Measurements from ENCODE around the gene ATP5IF1. TPM values are rescaled to one million over a fixed set of nuclear protein-coding genes. Genes with fewer than 3 reads are reported as not detected.

ATP5IF1 gene
- total RNA-seq, 1 experiment from 2014 or later = 169 TPM

DNA sequence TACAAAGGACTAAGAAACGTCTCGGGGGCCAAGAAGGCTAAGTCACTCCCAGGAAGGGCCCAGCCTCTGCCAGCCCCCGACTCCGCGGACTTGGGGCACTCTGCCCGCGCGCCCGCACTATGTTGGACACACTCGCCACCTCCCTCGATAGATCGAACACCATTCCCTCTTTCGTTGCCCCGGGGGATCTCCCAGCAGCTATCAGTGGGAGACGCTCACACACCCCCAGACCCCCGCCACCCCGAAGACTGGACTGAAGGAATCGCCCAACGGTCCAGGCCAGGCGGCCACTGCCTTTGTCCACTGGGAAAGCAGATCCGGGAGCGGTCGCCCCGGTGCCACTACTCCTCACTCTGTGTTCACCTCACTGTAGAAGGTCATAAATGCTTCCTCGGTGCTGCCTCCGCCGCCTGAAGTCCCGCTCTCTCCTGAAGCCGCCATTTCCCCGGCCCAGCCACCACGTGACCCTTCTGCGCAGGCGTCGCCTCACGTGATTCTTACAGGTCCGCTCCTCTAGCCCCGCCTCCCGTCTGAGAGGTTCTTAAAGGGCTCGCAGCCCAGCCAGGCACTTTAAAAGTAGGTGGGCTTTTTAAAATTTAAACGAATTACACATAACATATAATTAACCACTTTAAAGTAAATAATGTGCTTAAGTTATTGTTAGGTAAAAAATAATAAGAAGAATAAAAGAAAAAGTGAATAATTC lies 3.2 kb upstream of the ATP5IF1 start, which contains the start of gene DNAJC8 (continued):
- peak; percentile 84 for TF ChIP-seq POLR2AphosphoS5 (IDR thresholded peaks at IDR 0.05; ENCODE audit: low read depth, low read length)
- TF ChIP-seq, protein P1, sequence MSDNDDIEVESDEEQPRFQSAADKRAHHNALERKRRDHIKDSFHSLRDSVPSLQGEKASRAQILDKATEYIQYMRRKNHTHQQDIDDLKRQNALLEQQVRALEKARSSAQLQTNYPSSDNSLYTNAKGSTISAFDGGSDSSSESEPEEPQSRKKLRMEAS (IDR thresholded peaks at IDR 0.05) = peak; percentile 94
- no peak for TF ChIP-seq CEBPB (IDR thresholded peaks at IDR 0.05; ENCODE audit: low read depth)

DNA sequence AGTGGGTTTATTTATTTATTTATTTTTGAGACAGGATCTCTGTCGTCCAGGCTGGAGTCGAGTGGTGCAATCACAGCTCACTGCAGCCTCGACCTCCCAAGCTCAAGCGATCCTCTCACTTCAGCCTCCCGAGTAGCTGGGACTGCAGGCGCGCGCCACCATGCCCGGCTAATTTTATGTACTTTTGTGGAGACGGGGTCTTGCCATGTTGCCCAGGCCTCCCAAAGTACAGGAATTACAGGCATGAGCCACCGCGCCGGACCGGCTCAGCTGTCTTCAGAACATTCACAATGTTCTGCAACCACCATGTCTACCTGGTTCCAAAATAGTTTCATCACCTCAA lies 2.7 kb upstream of the ATP5IF1 start:
- H3K36me3 ChIP-seq (ENCODE audit: control insufficient read depth in 1 of 2, insufficient read depth in 2 of 2, low read length in 2 of 2) = peaks cover 12 to 20% of the 10 kb centered on the region in 2 experiments; a peak in 3 of 4 replicates
- H3K4me1 ChIP-seq (ENCODE audit: control insufficient read depth in 1 of 2, insufficient read depth in 2 of 2, low read length in 2 of 2) = peaks cover 12 to 31% of the 10 kb centered on the region in 2 experiments
- ATAC-seq (no peak; the same call in 1 of the 2 replicates), DNase-seq (ENCODE audit: low read depth, low spot score) (no peak)
- ChIA-PET POLR2A (interaction anchor here (6.4 kb wide), 1 partner anchor 15 kb away, joined by 61 read pairs; no protein-coding TSS in a partner anchor), RAD21 (ENCODE audit: low non-redundant PET in 1 of 2, low total read pairs in 2 of 2, uncharacterized antibody in 2 of 2, unreplicated experiment in 2 of 2) (no interaction called here), CTCF (interaction anchor here (3.5 kb wide), 1 partner anchor 15 kb away, joined by 42 read pairs; no protein-coding TSS in a partner anchor)
- peak overlapping the region; percentile 13; the same call in 1 of the 2 replicates for H3K9ac ChIP-seq (ENCODE audit: low read length)
- no TSS peak for BruUV-seq (replicated peaks)
- H3K9me3 ChIP-seq (ENCODE audit: control insufficient read depth in 1 of 2, insufficient read depth in 1 of 2, low read depth in 1 of 2, low read length in 2 of 2) = no peaks in the 10 kb centered on the region
- intact Hi-C loops (cut with micrococcal nuclease) = no loop called here
- peak overlapping the region; percentile 96 to 99; a peak in 3 of 4 replicates for H3K4me3 ChIP-seq (replicated peaks in 1 of 2; ENCODE audit: low read depth in 1 of 2, low read length in 2 of 2)
- H4K20me1 ChIP-seq (ENCODE audit: insufficient read depth) = no peaks in the 10 kb centered on the region
- no peak overlapping the region for H2AFZ ChIP-seq (ENCODE audit: low read depth, low read length, poor library complexity, severe bottlenecking)
- H3K27me3 ChIP-seq (ENCODE audit: insufficient read depth, low read length) = no peaks in the 10 kb centered on the region
- H3K9me2 ChIP-seq (ENCODE audit: insufficient read depth) = no peaks in the 10 kb centered on the region
- H3K27ac ChIP-seq (ENCODE audit: low read depth, low read length) = peak overlapping the region; percentile 66; the same call in 1 of the 2 replicates
- peaks cover 70% of the 10 kb centered on the region for H3K79me2 ChIP-seq (ENCODE audit: insufficient read depth, low read length)
- H3K4me2 ChIP-seq (ENCODE audit: low read length) = peak overlapping the region; percentile 85
- TF ChIP-seq POLR2AphosphoS5 (IDR thresholded peaks at IDR 0.05; ENCODE audit: low read depth, low read length) (no peak), EZH2 (IDR thresholded peaks at IDR 0.05) (no peak), POLR2A (IDR thresholded peaks at IDR 0.05; ENCODE audit: borderline replicate concordance, extremely low read depth, insufficient read depth, insufficient read length) (no peak), ZNF274 (IDR thresholded peaks at IDR 0.05; ENCODE audit: low read depth, low read length) (no peak), CBX3 (IDR thresholded peaks at IDR 0.05; ENCODE audit: low read depth) (no peak), JUND (IDR thresholded peaks at IDR 0.05) (no peak), YY1 (IDR thresholded peaks at IDR 0.05; ENCODE audit: extremely low read depth, insufficient replicate concordance, low read depth, low read length) (no peak), FOSL1 (IDR thresholded peaks at IDR 0.05; ENCODE audit: low read depth) (no peak), RAD21 (IDR thresholded peaks at IDR 0.05; ENCODE audit: low read depth) (no peak), TCF7L2 (IDR thresholded peaks at IDR 0.05; ENCODE audit: borderline replicate concordance, extremely low read depth, insufficient read depth, insufficient read length) (no peak), ELF1 (IDR thresholded peaks at IDR 0.05; ENCODE audit: borderline replicate concordance, low read depth) (no peak), EZH2phosphoT487 (IDR thresholded peaks at IDR 0.05; ENCODE audit: borderline replicate concordance) (no peak)
- TF ChIP-seq, protein P2, sequence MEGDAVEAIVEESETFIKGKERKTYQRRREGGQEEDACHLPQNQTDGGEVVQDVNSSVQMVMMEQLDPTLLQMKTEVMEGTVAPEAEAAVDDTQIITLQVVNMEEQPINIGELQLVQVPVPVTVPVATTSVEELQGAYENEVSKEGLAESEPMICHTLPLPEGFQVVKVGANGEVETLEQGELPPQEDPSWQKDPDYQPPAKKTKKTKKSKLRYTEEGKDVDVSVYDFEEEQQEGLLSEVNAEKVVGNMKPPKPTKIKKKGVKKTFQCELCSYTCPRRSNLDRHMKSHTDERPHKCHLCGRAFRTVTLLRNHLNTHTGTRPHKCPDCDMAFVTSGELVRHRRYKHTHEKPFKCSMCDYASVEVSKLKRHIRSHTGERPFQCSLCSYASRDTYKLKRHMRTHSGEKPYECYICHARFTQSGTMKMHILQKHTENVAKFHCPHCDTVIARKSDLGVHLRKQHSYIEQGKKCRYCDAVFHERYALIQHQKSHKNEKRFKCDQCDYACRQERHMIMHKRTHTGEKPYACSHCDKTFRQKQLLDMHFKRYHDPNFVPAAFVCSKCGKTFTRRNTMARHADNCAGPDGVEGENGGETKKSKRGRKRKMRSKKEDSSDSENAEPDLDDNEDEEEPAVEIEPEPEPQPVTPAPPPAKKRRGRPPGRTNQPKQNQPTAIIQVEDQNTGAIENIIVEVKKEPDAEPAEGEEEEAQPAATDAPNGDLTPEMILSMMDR (IDR thresholded peaks at IDR 0.05 in 2 of 3, conservative IDR thresholded peaks at IDR 0.05 in 1 of 3; ENCODE audit: borderline replicate concordance in 1 of 3, insufficient read depth in 1 of 3, low read depth in 2 of 3, low read length in 2 of 3) = no peak
- TF ChIP-seq, protein P3, sequence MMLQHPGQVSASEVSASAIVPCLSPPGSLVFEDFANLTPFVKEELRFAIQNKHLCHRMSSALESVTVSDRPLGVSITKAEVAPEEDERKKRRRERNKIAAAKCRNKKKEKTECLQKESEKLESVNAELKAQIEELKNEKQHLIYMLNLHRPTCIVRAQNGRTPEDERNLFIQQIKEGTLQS (IDR thresholded peaks at IDR 0.05) = no peak
- TF ChIP-seq, protein P4, sequence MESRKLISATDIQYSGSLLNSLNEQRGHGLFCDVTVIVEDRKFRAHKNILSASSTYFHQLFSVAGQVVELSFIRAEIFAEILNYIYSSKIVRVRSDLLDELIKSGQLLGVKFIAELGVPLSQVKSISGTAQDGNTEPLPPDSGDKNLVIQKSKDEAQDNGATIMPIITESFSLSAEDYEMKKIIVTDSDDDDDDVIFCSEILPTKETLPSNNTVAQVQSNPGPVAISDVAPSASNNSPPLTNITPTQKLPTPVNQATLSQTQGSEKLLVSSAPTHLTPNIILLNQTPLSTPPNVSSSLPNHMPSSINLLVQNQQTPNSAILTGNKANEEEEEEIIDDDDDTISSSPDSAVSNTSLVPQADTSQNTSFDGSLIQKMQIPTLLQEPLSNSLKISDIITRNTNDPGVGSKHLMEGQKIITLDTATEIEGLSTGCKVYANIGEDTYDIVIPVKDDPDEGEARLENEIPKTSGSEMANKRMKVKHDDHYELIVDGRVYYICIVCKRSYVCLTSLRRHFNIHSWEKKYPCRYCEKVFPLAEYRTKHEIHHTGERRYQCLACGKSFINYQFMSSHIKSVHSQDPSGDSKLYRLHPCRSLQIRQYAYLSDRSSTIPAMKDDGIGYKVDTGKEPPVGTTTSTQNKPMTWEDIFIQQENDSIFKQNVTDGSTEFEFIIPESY (IDR thresholded peaks at IDR 0.05; ENCODE audit: extremely low read depth, insufficient replicate concordance, low read length) = no peak
- TF ChIP-seq, protein P1 (IDR thresholded peaks at IDR 0.05) = no peak
